NCI-H524 (cell line): ENCODE measurements around the gene ARAP2.
A peak's percentile ranks its signal among the peaks of the same experiment; 100 is the strongest.

Experiments used
- DNase-seq, 2 experiments: peaks; one replicate each; lab custom pipeline; 2025; lab: John Stamatoyannopoulos, UW

The ARAP2 gene

DNA sequence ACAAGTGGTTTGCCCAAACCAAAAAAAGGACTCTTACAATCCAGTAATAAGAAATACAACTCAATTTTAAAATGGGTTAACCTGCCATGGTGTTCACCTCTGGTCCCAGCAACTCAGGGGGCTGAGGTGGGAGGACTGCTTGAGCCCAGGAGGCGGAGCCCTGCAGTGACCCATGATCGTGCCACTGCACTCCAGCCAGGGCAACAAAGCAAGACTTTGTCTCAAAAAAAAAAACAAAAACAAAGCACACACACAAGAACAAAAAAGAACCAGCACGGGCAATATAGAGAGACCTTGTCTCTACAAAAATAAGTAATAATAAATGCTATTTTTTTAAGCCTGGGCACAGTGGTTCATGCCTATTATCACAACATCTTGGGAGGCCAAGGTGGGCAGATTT lies 28.7 kb downstream of the ARAP2 start:
- DNase-seq, result no peak

DNA sequence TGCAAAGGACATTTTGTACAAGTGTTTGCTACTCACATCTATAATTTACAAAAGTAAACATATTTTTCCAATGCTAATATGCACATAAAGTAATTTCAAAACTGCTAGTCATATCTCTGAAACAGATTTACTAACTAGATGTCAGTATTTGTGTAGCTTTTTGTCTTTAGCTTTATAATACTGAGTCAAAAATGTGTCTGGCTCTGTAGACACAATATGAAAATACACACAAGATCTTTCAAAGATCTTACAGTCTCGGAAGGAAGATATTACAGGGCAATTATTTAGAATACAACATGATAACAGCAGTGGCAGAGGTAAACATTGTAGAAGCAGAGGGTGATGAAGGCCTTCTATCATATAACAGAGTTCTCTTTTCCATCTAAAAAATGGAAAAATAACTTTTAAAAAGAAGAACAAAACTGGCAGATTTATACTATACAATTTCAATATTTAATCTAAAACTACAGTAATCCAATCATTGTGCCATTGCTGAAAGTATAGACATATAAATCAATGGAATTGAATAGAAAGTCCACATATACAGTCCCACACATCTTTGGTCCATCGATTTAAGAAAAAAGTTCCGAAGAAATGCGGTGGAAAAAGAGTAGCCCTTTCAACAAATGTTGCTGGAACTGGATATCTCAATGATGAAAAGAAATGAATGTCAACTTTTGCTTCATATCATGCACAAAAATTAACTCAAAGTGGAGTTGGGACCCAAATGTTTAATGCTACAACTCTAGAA lies 29.4 kb downstream of the ARAP2 start:
- no peak for DNase-seq

DNA sequence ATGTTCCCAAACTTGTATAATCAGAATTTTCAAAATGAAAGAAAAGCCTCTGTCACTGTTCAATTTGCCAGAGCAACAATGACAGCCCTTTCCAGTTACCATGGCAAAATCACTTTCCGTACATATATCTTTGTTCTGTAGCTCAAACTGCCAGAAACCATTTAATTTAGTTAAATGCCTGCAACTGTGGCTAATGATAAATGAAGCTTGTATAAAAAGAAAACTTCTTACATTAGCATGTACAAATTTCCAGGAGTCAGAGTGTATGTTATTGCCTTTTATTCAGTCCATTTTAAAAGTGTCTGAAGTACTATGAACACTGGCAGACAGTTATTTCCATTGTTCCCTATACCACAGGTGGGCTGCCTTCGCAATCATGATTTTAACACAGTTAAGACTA lies 30.3 kb downstream of the ARAP2 start:
- DNase-seq, result no peak

DNA sequence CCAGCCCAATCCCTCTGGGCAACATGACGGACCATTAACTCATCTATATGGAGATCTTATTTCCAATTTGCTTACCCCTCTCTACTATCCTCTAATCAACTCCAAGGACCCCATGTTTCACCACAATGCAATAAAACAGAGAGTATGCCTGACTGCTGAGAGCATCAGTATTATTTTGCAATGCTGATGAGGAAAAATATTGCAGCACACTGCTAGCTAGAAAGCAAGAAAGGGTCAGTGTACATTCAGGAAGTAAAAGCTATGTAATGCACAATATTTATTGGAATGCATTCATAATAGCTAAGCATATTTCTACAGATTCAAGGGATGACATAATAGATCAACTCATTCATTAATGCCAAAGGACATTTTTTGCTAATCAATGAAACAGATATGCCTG lies 33.2 kb downstream of the ARAP2 start:
- DNase-seq, result no peak

DNA sequence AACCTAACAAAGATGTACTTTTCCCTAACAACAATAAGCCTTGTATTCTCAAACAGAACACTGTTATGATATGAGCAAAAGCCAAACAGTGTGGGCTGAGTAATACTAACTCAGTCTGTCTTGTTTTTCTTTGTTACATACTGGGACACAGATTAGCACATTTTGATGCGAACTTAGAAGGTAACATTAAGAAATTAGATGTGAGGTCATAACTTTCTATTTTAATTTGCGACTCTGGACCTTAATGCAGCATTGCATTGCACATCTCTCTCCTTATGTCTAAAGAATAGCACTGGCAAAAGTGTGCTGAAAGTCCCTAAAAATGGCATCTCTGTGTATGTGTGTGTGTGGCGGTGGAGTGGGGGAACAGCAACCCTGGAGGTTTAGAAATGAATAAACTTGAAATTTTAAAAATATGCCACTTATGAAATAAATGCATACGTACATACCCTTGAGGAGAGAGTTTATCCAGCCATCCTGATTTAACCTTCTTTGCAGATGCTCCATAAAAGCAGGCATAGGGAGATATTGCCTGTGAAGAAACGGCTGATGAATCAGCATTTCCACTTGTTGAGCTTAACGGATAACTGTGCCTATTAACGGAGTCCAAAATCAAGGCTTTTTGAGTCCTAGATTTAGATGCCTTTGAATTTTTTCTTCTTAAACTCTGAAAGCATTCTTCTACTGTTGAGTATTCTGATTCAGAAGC lies 34.2 kb downstream of the ARAP2 start:
- DNase-seq, result no peak

DNA sequence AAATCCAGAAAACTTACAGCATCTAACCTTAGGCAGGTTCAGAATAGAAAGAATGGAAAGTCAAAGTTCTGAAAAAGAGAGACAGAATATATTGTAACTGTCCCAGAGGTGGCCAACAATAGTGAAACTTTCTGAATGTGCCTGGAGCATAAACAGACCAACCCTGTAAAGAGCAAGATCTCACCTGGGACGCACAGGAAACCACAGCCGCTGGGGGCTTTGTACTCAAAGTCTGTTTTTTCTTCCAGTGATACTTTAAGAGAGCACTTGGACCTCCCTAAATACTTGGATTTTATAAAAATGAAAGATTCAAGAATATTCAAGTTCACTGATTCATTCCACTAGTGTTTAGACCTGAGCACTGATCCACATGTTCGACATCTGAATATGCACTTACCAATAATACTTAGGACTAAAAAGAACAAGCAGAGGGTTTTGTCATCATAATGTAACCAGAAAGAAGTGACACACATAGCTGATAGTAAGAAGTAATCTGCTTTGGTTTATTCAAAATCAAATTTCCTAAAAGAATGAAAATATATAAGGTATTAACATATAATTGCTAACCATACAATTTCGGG lies 35.3 kb downstream of the ARAP2 start:
- DNase-seq, result no peak

DNA sequence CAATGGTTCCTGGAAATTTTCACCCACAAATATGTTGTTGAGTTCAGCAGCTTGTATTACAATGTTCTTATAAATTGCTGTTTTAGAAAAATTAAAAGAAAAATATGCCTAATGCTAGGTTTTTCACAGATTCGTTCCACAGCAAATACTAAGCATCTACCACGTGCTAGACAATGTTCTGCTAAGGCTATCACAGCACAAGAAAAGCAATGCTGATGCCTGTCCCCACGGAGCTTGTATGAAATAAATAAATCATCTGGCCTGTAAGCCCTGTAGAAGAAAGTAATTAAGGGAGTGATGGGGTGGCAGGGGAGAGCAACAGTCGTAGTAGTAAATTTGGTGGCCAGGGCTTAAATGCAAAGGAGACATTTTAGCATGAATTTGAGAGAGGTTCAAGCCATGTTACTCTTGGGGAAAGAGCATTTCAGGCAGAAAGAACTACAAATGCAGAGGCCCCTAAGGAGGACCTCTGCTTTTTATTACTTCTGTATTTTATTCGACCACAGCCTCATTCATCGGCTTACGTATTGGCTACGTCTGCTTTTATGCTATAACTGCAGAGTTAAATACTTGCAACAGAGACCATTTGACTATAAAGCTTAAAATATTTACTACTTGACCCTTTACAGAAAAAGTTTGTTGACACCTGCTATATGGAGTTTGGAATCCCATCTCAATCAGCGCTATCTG lies 36.3 kb downstream of the ARAP2 start:
- DNase-seq, result no peak

DNA sequence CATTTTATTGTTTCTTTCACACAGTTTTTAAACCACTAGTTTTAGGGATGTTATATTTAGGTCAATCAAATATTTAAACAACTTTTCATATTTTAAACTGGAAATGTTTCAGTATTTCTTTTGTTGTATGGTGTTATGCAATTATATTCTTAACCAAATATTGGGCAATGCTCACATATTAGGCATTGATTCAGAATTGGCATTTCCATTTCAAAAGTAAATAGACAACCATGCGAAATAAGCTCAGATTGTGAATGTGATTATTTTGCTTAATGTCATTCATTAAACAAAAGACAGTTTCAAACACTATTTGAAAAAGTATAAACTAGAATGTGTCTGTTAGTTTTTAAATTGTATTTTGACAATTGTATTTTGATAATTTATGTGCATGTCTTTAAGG lies 36.9 kb downstream of the ARAP2 start:
- no peak for DNase-seq

DNA sequence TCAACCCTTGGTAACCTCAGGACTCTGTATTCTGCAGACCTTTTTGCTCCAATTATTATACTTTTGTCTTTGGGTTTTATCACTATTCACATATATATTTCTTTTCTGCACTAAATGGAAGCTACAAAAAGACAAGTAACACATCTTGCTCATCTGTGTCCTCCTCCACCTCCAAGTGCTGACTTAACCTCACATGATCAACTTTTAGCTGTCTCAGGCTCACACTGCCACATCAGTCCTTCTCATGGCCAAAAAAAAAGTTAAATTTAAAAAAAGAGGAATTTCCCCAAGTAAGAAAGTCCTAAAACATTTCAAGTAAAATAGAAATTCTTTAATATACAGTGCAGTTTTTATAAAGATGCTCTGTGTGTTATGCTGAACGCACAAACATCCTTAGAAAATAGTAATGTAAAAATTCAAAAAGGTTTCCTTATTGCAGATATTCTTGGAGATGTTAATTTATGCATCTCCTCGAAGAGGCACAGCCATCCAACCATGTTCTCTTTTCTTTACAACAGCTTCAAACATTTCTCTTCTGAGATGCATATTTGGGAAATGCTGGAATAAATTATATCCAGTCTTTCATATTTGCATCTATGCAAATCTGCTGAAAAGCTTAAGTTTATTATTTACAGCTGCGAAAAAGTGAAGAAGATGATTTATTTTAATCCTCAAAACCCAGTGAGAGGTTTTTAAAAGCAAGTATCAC lies 37.6 kb downstream of the ARAP2 start:
- DNase-seq, result no peak

DNA sequence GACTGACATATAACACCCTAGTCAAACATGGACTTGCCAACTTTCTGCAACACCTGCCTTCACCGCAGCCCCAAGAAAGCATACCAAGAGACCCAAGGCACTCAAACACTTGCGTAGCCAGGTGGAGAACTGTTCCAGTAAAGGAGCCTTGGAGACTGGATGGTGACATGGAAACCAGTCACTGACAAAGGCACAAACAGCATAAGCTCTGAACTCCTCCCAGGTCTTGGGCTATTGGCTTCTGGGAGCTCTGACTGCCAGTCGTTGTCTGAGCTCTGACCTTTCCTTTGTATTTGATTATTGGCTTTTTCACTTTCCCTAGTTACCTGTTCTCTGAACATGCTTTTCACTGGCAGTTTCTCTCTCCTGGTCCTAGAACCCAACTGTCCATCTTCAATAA lies 38.3 kb downstream of the ARAP2 start:
- DNase-seq, result no peak

DNA sequence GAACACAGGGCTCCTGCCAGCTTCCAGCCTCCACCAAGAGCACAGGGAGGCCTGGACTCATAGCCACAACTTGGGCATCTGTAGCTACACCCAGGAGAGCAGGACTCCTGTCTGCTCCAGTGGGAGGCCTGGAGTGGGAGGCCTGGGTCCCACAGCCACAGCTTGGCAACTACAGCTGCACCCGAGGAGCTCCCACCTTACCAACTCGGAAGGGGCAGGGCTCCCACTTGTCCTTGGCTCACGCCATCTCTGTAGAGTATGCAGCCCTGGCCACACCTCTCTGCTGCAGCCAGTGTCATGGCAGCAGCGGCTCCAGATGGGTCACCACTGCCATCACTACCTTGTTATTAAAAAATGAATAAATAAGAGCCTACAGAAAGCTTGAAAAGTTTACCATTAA lies 45.5 kb downstream of the ARAP2 start:
- DNase-seq, result no peak

DNA sequence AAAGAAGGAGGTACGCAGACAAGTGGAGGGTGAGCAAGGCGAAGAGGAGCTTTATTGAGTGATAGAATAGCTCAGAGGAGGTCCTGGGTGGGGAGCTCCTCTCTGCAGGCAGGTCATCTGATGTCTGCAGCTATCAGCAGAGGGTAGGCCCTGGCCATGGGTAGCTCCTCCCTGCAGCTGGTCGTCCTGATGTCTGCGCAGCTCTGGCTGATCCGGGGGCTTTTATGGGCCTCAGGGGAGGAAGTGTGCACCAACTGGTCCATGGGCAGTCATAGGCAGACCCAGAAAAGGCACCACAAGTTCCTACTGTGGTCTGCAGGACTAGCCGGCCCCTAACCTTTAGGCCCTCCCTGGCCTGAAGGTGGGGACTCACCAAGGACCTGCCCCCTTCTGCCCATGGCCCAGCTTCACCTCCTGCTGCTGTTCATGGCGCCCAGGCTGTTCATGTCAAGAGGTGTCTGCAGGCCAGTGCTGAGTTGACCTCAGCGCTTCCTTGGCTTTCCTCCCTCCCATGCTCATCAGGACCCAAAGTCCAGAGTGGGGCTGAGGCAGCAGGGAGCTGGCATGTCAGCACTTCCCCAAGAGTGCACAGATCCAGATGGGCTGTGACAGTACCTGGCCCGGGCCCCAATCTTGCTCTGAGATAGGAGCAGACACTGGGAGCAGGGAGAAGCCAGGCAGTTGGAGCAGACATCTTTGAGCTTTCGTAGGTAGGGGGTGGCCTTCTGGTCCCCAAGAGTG lies 46.1 kb downstream of the ARAP2 start:
- DNase-seq, result no peak

DNA sequence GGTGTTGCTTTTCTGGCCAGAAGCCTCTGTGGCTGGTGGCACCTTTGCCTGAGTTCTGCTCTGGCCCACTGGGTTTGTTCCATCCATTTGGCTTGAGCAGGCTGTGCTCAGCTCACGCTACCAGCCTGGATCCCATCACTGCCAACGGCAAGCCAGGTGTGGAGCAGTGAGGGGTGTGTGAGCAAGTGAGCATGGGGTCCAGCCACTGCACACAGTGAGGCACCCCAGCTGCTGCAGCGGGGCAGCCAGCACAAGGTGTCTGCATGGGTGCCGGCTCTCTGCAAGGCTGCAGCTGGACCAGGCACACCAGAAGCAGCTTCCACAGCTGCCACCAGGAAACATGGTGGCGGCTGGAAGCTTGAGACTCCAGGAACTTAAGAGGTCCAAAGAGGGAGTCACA lies 46.8 kb downstream of the ARAP2 start:
- DNase-seq, result no peak

DNA sequence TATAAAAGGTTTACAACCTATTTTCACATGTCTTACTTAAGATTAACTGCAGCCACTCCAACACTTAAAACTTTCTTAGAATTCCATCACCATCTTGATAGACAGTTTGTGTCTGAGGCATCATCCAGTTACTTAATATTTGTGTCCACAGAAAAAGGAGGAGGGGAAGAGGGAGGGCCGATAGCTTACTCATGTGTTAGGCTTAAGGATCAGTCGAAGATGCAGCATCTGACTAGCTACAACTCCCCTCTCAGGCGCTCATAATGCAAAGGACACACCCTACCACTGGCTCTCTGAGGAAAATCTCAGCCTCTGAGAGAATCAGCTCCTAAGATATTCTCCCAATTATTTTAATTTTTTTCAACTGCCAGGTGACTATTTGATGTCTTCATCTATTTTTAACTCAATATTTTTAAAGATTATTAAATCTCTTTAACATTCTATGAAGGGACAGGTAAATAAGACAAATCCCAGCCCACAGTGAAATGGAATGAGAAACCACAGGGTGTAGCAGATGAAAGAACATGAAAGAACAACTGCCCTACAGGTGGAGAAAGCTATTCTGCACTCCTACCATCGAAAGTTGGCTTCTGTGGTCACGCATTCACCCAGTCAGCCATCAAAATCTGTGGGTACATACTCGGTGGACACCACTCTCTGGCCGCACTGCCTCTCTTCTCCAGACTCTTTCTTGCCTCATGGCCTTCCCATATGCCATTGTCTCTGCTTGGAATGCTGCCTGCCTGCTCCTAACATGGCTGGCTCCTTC lies 48.0 kb downstream of the ARAP2 start:
- DNase-seq, result no peak

DNA sequence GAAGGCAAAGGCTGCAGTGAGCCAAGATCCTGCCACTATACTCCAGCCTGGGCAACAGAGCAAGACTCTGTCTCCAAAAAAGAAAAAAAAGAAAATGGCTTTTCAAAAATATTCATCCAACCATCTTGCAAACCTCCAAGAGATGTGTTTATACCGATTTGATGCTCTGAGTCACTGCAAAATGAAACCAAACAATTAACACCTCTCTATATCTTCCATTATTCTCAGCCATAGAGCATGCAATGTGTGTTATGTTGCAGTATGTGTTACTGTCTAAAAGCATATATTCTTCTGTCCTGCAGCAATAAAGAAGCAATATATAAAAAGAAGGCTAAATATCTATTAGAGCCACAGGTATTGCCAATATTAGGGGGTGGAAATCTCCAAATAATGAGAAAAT lies 51.4 kb downstream of the ARAP2 start:
- DNase-seq, result no peak

DNA sequence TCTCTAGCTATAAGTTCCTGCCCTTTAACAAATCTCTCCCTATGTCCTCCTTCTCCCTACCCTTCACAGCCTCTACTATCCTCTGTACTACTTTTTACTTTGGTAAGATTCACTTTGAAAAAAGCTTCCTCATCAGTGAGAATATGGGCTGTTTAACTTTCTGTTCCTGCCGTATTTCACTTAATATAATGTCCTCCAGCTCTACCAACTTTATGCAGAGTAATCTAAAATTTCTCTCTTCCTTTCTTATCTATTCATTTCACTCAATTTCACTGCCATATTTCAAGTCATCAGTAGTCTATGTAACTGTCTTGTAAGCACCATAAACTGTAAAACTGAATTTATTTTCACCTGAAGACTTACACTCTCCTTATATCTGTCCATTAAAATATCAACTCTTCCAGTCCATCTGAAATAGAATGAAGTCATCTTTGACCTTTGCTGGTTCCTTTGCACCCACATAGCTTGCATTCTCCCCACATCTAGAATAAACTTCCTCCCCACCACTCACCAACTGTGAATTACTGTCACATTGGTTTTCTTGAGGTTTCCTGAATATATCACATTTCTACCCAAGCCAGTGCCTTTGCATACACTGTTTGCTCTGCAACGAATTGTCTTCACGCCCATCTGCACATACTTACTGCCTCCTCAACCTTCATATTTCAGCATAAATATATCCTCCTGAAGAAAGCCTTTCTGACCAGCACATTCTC lies 54.6 kb downstream of the ARAP2 start:
- DNase-seq, result no peak

DNA sequence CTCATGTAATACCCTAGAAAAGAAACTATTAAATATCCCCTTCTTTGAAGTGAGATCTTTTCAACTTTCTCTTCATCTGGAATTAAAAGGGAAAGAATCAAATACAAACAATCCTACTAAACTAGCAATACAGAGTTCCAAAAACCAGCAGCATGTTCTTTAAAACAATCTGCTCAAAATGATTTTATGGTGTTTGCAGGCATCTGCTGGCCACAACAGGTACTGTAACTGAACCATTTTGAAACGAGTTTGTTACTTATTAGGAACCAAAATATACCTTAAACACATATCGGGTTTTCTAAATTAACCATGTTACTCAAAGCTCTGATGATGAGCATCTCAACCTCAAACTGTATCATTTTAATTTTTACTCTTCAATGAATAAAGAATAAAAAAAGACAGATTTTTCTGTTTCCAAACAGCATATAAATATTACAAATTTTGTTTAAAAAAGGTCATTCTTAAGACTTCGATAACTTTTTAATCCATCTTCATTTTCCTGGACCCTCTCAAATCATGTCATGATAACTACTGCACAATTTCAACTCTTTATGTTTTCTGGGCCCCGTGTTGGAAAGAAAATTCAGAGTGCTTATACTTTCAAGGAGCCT lies 56.5 kb downstream of the ARAP2 start:
- DNase-seq, result peak; percentile 2 to 46

DNA sequence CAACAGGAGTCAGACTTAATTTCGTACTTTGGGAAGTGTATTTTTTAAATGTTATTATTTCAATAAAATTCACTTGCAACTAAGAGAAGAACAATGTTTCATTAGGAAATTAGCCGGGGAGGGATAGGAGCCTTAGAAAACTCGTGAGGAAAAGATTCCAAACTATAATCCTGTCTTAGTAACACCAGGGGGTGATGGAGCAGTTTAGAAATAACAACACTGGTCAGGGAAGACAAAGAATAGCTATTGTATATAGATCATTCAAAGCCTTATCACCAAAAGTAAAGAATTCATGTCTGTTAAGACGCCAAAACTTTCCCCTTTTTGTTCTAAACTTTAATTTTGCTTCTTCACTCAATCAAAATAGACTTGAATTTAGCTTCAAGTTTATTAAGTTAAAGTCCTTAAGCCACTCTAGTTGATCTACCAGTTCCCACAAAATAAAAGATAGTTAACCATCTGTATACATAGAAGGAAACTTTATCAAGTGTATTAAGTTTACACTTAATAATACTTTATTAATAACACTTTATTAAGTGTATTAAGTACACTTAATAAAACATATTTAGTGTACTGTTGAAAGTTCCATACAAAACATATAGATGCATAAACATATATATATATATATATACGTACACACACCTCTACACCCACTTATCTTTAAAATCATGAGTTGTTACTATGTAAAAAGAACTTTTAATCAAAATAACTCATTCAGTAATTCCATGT lies 60.5 kb downstream of the ARAP2 start:
- DNase-seq, result no peak

DNA sequence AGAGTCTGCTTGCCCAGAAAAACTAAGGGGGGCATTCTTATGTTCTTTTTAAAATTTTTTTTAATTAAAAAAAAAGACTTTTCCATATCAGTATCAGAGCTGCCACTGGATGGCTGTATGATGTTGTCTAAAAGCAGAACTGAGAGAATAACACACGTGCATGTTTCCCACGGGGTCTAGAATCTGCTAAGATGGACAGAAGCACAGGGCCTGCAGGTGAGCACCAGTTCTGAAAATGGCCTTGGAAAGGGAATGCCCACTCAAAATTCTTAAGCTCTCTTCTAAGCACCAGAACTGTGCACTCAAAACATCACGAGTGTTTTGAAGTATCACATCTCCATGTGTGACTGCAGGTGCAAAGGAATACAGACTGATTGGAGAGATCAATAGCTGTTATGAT lies 61.1 kb downstream of the ARAP2 start:
- DNase-seq, result no peak
